ENCODE measurements around the gene ISG20L2.

The ISG20L2 gene

GRCh38 chr1:156740741-156741480 lies 12.3 kb upstream of the ISG20L2 start, which contains the start of gene MRPL24:
TSS of gene MRPL24 (minus strand) at chr1:156741088. CDS start at chr1:156738704, 2,384 bp downstream.
- DNase-seq (ENCODE audit: low read depth) = peak; percentile 92

GRCh38 chr1:156740237-156740740 lies 11.7 kb upstream of the ISG20L2 start:
- DNase-seq (ENCODE audit: low read depth) = no peak

GRCh38 chr1:156738916-156739315 lies 10.3 kb upstream of the ISG20L2 start:
- DNase-seq (ENCODE audit: low read depth) = no peak

GRCh38 chr1:156738407-156738806 lies 9.8 kb upstream of the ISG20L2 start:
- DNase-seq (ENCODE audit: low read depth) = no peak

- no peak for DNase-seq (ENCODE audit: low read depth)
These were observed 5.5 kb upstream of the ISG20L2 start for GRCh38 chr1:156733989-156734584.

GRCh38 chr1:156727926-156728598 lies 504 bp downstream of the ISG20L2 start, which contains the start of gene METTL25B:
TSS of gene METTL25B (plus strand) at chr1:156728469. CDS start at chr1:156729105, 636 bp downstream.
- peak; percentile 52 for DNase-seq (ENCODE audit: low read depth)

- no peak for DNase-seq (ENCODE audit: low read depth)
These were observed 1.1 kb downstream of the ISG20L2 start for GRCh38 chr1:156727492-156727891.

- DNase-seq (ENCODE audit: low read depth) = no peak
These were observed 1.9 kb downstream of the ISG20L2 start for GRCh38 chr1:156726549-156727226.

- DNase-seq (ENCODE audit: low read depth) = peak; percentile 55
These were observed 2.8 kb downstream of the ISG20L2 start for GRCh38 chr1:156725683-156726280.

GRCh38 chr1:156721535-156721934 lies 7.0 kb downstream of the ISG20L2 start:
- DNase-seq (ENCODE audit: low read depth) = no peak

GRCh38 chr1:156721131-156721530 lies 7.4 kb downstream of the ISG20L2 start:
- DNase-seq (ENCODE audit: low read depth) = no peak

- DNase-seq (ENCODE audit: low read depth) = no peak
These were observed 11.2 kb downstream of the ISG20L2 start for GRCh38 chr1:156717351-156717750.

- DNase-seq (ENCODE audit: low read depth) = no peak
These were observed 13.7 kb downstream of the ISG20L2 start for GRCh38 chr1:156714830-156715229.

GRCh38 chr1:156712626-156713025 lies 15.9 kb downstream of the ISG20L2 start:
- DNase-seq (ENCODE audit: low read depth) = no peak

GRCh38 chr1:156711011-156711817 lies 17.4 kb downstream of the ISG20L2 start:
- no peak for DNase-seq (ENCODE audit: low read depth)

GRCh38 chr1:156709757-156710489 lies 18.6 kb downstream of the ISG20L2 start:
- no peak for DNase-seq (ENCODE audit: low read depth)

- DNase-seq (ENCODE audit: low read depth) = no peak
These were observed 19.5 kb downstream of the ISG20L2 start for GRCh38 chr1:156709031-156709430.

- DNase-seq (ENCODE audit: low read depth) = no peak
These were observed 20.3 kb downstream of the ISG20L2 start for GRCh38 chr1:156708218-156708661.

GRCh38 chr1:156707417-156708217 lies 20.9 kb downstream of the ISG20L2 start:
- no peak for DNase-seq (ENCODE audit: low read depth)

All from stimulated activated CD8-positive, alpha-beta memory T cell treated with anti-CD3 and anti-CD28 coated beads, Interleukin-7, amount 100 ng/mL, for 24 hours (primary cell).